Measurements from ENCODE around the gene RAPGEF3. TPM values are rescaled to one million over a fixed set of nuclear protein-coding genes. Genes with fewer than 3 reads are reported as not detected.

Gene RAPGEF3
- total RNA-seq, 1 experiment from 2014 or later: 5.7 TPM

DNA sequence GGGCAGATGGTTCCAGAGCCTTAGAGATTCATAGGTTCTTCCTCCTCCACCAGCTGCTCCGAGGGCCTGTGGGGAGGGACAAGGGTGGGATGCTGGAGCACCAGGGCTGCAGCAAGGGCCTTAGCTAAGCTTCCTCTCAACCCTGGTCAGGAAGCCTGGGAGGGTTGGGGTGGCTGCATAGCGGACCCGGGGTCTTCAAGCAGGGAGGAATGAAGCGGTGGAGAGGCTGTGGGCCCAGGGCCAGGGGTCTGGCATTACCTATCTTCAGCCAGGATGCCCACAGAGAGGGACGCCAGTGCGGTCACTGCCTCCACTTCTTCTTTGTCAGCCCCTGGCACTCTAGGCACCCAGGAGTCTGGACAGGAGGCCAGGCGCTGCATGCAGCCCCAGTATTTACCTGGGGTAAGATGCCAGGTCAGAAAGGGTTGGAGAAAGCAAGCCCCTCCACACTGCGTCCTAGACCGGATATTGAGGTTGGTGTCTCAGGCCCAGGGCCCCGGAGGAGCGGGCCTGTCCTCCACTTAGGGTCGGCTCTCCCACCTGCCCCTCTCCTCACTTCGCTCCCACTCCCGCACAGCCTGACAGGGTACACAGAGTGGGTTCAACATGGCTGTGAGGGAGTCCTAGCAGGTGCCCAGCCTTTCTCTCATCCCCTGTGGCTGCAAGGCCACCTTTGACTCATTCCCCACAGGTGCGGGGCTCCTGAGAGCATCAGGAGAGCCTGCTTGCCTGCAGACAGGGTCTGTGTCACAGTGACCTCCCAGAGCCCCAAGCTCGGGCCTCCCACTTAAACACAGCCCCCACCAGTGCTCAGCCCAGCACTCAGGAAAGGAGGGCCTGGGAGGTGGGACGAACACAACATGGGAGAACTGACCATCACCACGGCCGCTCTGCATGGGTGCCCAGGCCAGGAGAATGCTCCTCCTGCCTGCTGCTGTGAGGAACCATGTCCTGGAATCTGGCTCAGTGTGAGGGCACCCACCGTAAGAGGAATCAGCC is 25.4 kb upstream of the RAPGEF3 start:
- intact Hi-C loops (cut with micrococcal nuclease; ENCODE audit: unreplicated experiment): loop anchor here (5.0 kb wide), 1 partner anchor 833 kb away; no protein-coding TSS in a partner anchor
- Histone ChIP-seq H3K27ac (no peak overlapping the region), H2AFZ (no peak overlapping the region), H3K9me2 (ENCODE audit: insufficient read depth) (no peaks in the 10 kb centered on the region), H3K4me1 (replicated peaks; ENCODE audit: insufficient read depth) (peaks cover 15% of the 10 kb centered on the region), H3F3A (ENCODE audit: insufficient read depth, low read depth) (peaks cover 41% of the 10 kb centered on the region), H3K36me3 (ENCODE audit: low read depth) (no peaks in the 10 kb centered on the region; the same call in 1 of the 2 replicates), H3K4me3 (no peak overlapping the region), H4K20me1 (ENCODE audit: insufficient read depth) (no peaks in the 10 kb centered on the region), H3K79me2 (ENCODE audit: low read depth) (no peaks in the 10 kb centered on the region), H3K4me2 (no peak overlapping the region), H3K9me3 (ENCODE audit: insufficient read depth, low read depth) (no peaks in the 10 kb centered on the region), H3K27me3 (ENCODE audit: insufficient read depth, low read depth) (no peaks in the 10 kb centered on the region)
- ChIA-PET POLR2A (ENCODE audit: unreplicated experiment) (interaction anchor here (0.5 kb wide), 1 partner anchor 42 kb away, joined by 5 read pairs; no protein-coding TSS in a partner anchor), CTCF (no interaction called here)
- no peak for DNase-seq
- BruUV-seq (replicated peaks): no TSS peak
- no peak for TF ChIP-seq EZH2 (IDR thresholded peaks at IDR 0.05; ENCODE audit: low read depth)

DNA sequence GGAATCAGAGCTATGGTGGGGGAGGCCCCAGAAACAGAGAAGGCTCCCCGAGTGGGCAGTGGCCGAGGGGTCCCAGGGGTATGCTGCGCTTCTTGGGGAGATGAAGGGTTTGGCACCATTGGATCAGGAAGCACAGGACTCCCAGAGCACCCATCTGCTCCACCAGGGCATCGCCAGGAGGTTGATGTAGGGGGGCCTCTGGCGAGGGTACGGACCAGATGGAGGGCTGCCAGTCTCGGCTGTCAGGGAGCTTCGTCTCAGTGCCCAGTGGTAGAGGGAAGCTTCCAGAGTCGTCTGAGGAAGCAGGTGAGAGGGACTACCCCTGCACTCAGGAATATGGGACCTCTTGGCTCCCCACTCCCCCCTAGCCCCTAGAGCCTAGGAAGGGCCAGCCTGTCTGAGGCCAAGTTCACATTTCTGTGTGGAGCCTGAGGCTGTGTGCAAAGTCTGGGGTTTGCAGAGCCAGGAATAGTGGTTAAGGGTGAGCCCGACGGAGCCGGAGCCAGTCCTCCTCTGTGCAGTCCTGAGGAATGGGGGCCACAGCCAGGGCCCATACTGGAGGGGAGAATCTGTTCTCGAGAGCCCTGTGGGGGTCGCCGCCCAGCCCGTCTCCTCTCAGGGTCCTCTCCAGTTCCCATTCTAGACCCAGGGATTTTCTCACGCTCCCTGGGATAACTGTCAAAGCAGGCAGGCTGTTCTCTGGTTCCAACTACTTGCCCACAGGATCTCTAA is 24.5 kb upstream of the RAPGEF3 start:
- Histone ChIP-seq H3K36me3 (ENCODE audit: low read depth) (no peaks in the 10 kb centered on the region), H3K4me3 (no peak overlapping the region), H3K9me3 (ENCODE audit: insufficient read depth, low read depth) (no peaks in the 10 kb centered on the region), H2AFZ (no peak overlapping the region), H3K4me2 (no peak overlapping the region), H3K4me1 (replicated peaks; ENCODE audit: insufficient read depth) (peaks cover 24% of the 10 kb centered on the region), H3K27me3 (ENCODE audit: insufficient read depth, low read depth) (no peaks in the 10 kb centered on the region), H4K20me1 (ENCODE audit: insufficient read depth) (no peaks in the 10 kb centered on the region), H3K9me2 (ENCODE audit: insufficient read depth) (no peaks in the 10 kb centered on the region), H3K79me2 (ENCODE audit: low read depth) (no peaks in the 10 kb centered on the region), H3F3A (ENCODE audit: insufficient read depth, low read depth) (peaks cover 50% of the 10 kb centered on the region), H3K27ac (no peak overlapping the region)
- CTCF ChIA-PET: interaction anchor here (1.8 kb wide), 1 partner anchor 55 kb away, joined by 15 read pairs; no protein-coding TSS in a partner anchor
- no peak for TF ChIP-seq EZH2 (IDR thresholded peaks at IDR 0.05; ENCODE audit: low read depth)
- no peak for TF ChIP-seq CTCF (conservative IDR thresholded peaks at IDR 0.05)
- no TSS peak for BruUV-seq (replicated peaks)
- peak in 1 of 2 experiments; percentile 31 for DNase-seq
- intact Hi-C loops (cut with micrococcal nuclease; ENCODE audit: unreplicated experiment): loop anchor here (5.0 kb wide), 1 partner anchor 834 kb away; no protein-coding TSS in a partner anchor
- POLR2A ChIA-PET (ENCODE audit: unreplicated experiment): no interaction called here

GRCh38 chr12:47782372-47782770 is 23.7 kb upstream of the RAPGEF3 start:
- CTCF ChIA-PET: interaction anchor here (0.6 to 1.8 kb wide), 5 partner anchors 38 to 1452 kb away, joined by 3 to 19 read pairs (median 6); no protein-coding TSS in a partner anchor
- H3K27me3 ChIP-seq (ENCODE audit: insufficient read depth, low read depth): no peaks in the 10 kb centered on the region
- H3F3A ChIP-seq (ENCODE audit: insufficient read depth, low read depth): peaks cover 58% of the 10 kb centered on the region
- H3K4me3 ChIP-seq: no peak overlapping the region
- intact Hi-C loops (cut with micrococcal nuclease; ENCODE audit: unreplicated experiment): loop anchor here (1.0 to 5.0 kb wide), 3 partner anchors 38 to 835 kb away; no protein-coding TSS in a partner anchor
- H3K4me1 ChIP-seq (replicated peaks; ENCODE audit: insufficient read depth): peaks cover 32% of the 10 kb centered on the region
- POLR2A ChIA-PET (ENCODE audit: unreplicated experiment): interaction anchor here (0.6 to 1.1 kb wide), 2 partner anchors 9 to 53 kb away, joined by 3 to 7 read pairs; partner anchors contain the start of gene SLC48A1
- no TSS peak for BruUV-seq (replicated peaks)
- TF ChIP-seq EZH2 (IDR thresholded peaks at IDR 0.05; ENCODE audit: low read depth): no peak
- TF ChIP-seq CTCF (conservative IDR thresholded peaks at IDR 0.05): no peak
- 0 out of 2 replicates have a peak overlapping the region, but pooled peaks have one; percentile 19 for H3K27ac ChIP-seq
- no peaks in the 10 kb centered on the region for H3K9me3 ChIP-seq (ENCODE audit: insufficient read depth, low read depth)
- H3K4me2 ChIP-seq: no peak overlapping the region
- no peaks in the 10 kb centered on the region for H3K36me3 ChIP-seq (ENCODE audit: low read depth)
- H3K79me2 ChIP-seq (ENCODE audit: low read depth): no peaks in the 10 kb centered on the region
- DNase-seq: no peak
- no peaks in the 10 kb centered on the region for H4K20me1 ChIP-seq (ENCODE audit: insufficient read depth)
- no peak overlapping the region for H2AFZ ChIP-seq
- no peaks in the 10 kb centered on the region for H3K9me2 ChIP-seq (ENCODE audit: insufficient read depth)

Measured in PC-9 (cell line).